ENCODE measurements around the gene SORBS1.

The SORBS1 gene

GRCh38 chr10:95601116-95601719 lies 40.0 kb upstream of the SORBS1 start (continued):
- TF ChIP-seq ZSCAN23 (tag by site-specific recombination; IDR thresholded peaks at IDR 0.05) (no peak), ZNF37A (tag by site-specific recombination; IDR thresholded peaks at IDR 0.05) (no peak), ZNF169 (tag by site-specific recombination; IDR thresholded peaks at IDR 0.05) (no peak), ZNF366 (tag by site-specific recombination; conservative IDR thresholded peaks at IDR 0.05) (no peak), FEZF1 (tag by site-specific recombination; IDR thresholded peaks at IDR 0.05) (no peak), SCRT2 (tag by site-specific recombination; IDR thresholded peaks at IDR 0.05) (no peak), ZNF239 (tag by site-specific recombination; IDR thresholded peaks at IDR 0.05) (no peak), ZNF791 (tag by site-specific recombination; IDR thresholded peaks at IDR 0.05) (no peak), ZBTB7A (tag by site-specific recombination; IDR thresholded peaks at IDR 0.05; ENCODE audit: low read depth) (no peak), YY1 (tag by site-specific recombination; IDR thresholded peaks at IDR 0.05) (no peak), ZNF404 (tag by site-specific recombination; IDR thresholded peaks at IDR 0.05) (no peak), ZBTB48 (tag by site-specific recombination; IDR thresholded peaks at IDR 0.05) (peak; percentile 68), ZNF140 (tag by site-specific recombination; IDR thresholded peaks at IDR 0.05) (no peak), ZNF175 (tag by site-specific recombination; IDR thresholded peaks at IDR 0.05) (no peak), MEIS1 (CRISPR knock-in tag; IDR thresholded peaks at IDR 0.05; ENCODE audit: borderline replicate concordance) (no peak), ZNF707 (tag by site-specific recombination; IDR thresholded peaks at IDR 0.05) (no peak), ZNF664 (tag by site-specific recombination; IDR thresholded peaks at IDR 0.05) (no peak), ZBTB8A (tag by site-specific recombination; IDR thresholded peaks at IDR 0.05) (no peak), KLF1 (tag by site-specific recombination; IDR thresholded peaks at IDR 0.05) (no peak), ZNF155 (tag by site-specific recombination; IDR thresholded peaks at IDR 0.05) (no peak), SP7 (tag by site-specific recombination; IDR thresholded peaks at IDR 0.05) (0 out of 2 replicates have a peak, but pooled peaks have one; percentile 14), ZNF19 (tag by site-specific recombination; IDR thresholded peaks at IDR 0.05; ENCODE audit: low read depth) (no peak), ZNF692 (tag by site-specific recombination; IDR thresholded peaks at IDR 0.05) (no peak), ZNF2 (tag by site-specific recombination; IDR thresholded peaks at IDR 0.05) (0 out of 2 replicates have a peak, but pooled peaks have one; percentile 28), ZNF311 (tag by site-specific recombination; IDR thresholded peaks at IDR 0.05; ENCODE audit: borderline replicate concordance) (no peak), ZNF133 (tag by site-specific recombination; IDR thresholded peaks at IDR 0.05) (no peak), GFI1B (tag by site-specific recombination; IDR thresholded peaks at IDR 0.05) (no peak), ZNF292 (tag by site-specific recombination; IDR thresholded peaks at IDR 0.05; ENCODE audit: borderline replicate concordance, low read depth) (no peak), ZNF362 (tag by site-specific recombination; IDR thresholded peaks at IDR 0.05) (no peak), ZNF660 (tag by site-specific recombination; IDR thresholded peaks at IDR 0.05) (peak; percentile 58; the same call in 1 of the 2 replicates), REPIN1 (tag by site-specific recombination; IDR thresholded peaks at IDR 0.05; ENCODE audit: low read depth) (no peak)
- TF ChIP-seq, protein P1, sequence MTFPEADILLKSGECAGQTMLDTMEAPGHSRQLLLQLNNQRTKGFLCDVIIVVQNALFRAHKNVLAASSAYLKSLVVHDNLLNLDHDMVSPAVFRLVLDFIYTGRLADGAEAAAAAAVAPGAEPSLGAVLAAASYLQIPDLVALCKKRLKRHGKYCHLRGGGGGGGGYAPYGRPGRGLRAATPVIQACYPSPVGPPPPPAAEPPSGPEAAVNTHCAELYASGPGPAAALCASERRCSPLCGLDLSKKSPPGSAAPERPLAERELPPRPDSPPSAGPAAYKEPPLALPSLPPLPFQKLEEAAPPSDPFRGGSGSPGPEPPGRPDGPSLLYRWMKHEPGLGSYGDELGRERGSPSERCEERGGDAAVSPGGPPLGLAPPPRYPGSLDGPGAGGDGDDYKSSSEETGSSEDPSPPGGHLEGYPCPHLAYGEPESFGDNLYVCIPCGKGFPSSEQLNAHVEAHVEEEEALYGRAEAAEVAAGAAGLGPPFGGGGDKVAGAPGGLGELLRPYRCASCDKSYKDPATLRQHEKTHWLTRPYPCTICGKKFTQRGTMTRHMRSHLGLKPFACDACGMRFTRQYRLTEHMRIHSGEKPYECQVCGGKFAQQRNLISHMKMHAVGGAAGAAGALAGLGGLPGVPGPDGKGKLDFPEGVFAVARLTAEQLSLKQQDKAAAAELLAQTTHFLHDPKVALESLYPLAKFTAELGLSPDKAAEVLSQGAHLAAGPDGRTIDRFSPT (tag by site-specific recombination; IDR thresholded peaks at IDR 0.05) = no peak
- TF ChIP-seq, protein P2, sequence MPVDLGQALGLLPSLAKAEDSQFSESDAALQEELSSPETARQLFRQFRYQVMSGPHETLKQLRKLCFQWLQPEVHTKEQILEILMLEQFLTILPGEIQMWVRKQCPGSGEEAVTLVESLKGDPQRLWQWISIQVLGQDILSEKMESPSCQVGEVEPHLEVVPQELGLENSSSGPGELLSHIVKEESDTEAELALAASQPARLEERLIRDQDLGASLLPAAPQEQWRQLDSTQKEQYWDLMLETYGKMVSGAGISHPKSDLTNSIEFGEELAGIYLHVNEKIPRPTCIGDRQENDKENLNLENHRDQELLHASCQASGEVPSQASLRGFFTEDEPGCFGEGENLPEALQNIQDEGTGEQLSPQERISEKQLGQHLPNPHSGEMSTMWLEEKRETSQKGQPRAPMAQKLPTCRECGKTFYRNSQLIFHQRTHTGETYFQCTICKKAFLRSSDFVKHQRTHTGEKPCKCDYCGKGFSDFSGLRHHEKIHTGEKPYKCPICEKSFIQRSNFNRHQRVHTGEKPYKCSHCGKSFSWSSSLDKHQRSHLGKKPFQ (tag by site-specific recombination; IDR thresholded peaks at IDR 0.05) = no peak
- TF ChIP-seq, protein P3, sequence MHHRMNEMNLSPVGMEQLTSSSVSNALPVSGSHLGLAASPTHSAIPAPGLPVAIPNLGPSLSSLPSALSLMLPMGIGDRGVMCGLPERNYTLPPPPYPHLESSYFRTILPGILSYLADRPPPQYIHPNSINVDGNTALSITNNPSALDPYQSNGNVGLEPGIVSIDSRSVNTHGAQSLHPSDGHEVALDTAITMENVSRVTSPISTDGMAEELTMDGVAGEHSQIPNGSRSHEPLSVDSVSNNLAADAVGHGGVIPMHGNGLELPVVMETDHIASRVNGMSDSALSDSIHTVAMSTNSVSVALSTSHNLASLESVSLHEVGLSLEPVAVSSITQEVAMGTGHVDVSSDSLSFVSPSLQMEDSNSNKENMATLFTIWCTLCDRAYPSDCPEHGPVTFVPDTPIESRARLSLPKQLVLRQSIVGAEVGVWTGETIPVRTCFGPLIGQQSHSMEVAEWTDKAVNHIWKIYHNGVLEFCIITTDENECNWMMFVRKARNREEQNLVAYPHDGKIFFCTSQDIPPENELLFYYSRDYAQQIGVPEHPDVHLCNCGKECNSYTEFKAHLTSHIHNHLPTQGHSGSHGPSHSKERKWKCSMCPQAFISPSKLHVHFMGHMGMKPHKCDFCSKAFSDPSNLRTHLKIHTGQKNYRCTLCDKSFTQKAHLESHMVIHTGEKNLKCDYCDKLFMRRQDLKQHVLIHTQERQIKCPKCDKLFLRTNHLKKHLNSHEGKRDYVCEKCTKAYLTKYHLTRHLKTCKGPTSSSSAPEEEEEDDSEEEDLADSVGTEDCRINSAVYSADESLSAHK (tag by site-specific recombination; IDR thresholded peaks at IDR 0.05) = no peak

All from HEK293 (cell line).